ENCODE data around the gene CAP2.

DNA sequence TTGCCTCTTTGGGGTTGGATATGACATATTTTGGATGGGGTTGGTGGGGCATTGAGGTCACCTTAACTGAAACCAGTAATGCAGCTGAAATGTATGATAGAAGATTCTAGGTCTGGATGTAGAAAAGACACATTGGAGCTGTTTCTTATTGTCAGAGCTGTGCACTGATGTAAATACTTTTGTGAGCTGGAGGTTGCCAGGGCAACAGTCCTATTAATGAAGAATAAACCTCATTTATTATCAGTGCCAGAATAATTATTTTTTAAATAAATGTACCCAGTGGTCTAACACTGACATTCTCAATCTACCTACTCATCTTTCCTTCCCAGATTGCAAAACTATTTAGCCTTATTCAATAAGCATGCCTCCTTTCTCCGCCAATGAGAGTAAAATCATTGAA lies 57.0 kb downstream of the CAP2 start:
- TF ChIP-seq, protein P1, sequence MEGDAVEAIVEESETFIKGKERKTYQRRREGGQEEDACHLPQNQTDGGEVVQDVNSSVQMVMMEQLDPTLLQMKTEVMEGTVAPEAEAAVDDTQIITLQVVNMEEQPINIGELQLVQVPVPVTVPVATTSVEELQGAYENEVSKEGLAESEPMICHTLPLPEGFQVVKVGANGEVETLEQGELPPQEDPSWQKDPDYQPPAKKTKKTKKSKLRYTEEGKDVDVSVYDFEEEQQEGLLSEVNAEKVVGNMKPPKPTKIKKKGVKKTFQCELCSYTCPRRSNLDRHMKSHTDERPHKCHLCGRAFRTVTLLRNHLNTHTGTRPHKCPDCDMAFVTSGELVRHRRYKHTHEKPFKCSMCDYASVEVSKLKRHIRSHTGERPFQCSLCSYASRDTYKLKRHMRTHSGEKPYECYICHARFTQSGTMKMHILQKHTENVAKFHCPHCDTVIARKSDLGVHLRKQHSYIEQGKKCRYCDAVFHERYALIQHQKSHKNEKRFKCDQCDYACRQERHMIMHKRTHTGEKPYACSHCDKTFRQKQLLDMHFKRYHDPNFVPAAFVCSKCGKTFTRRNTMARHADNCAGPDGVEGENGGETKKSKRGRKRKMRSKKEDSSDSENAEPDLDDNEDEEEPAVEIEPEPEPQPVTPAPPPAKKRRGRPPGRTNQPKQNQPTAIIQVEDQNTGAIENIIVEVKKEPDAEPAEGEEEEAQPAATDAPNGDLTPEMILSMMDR (IDR thresholded peaks at IDR 0.05): no peak
- TF ChIP-seq EP300 (IDR thresholded peaks at IDR 0.05; ENCODE audit: low read depth) (no peak), POLR2AphosphoS5 (IDR thresholded peaks at IDR 0.05) (no peak)

All from transverse colon (tissue), 4 donors.